Measurements from ENCODE around the gene HIVEP2.
A peak's percentile ranks its signal among the peaks of the same experiment; 100 is the strongest.

Gene HIVEP2

GRCh38 chr6:142903812-142904211 lies 41.2 kb downstream of the HIVEP2 start:
- peak; percentile 24 for DNase-seq (ENCODE audit: low read depth)
- H3K4me3 ChIP-seq (replicated peaks; ENCODE audit: low read depth, low read length), result no peak overlapping the region
- no peak for TF ChIP-seq CTCF (IDR thresholded peaks at IDR 0.05; ENCODE audit: low read length, missing control alignments)

GRCh38 chr6:142902636-142903053 lies 42.3 kb downstream of the HIVEP2 start:
- no peak for TF ChIP-seq CTCF (IDR thresholded peaks at IDR 0.05; ENCODE audit: low read length, missing control alignments)
- peak; percentile 98 for DNase-seq (ENCODE audit: low read depth)
- H3K4me3 ChIP-seq (replicated peaks; ENCODE audit: low read depth, low read length), result peak overlapping the region; percentile 34

GRCh38 chr6:142901611-142902010 lies 43.4 kb downstream of the HIVEP2 start:
- DNase-seq (ENCODE audit: low read depth), result no peak
- TF ChIP-seq CTCF (IDR thresholded peaks at IDR 0.05; ENCODE audit: low read length, missing control alignments), result no peak
- no peak overlapping the region for H3K4me3 ChIP-seq (replicated peaks; ENCODE audit: low read depth, low read length)

GRCh38 chr6:142900227-142900971 lies 44.6 kb downstream of the HIVEP2 start:
- TF ChIP-seq CTCF (IDR thresholded peaks at IDR 0.05; ENCODE audit: low read length, missing control alignments), result no peak
- DNase-seq (ENCODE audit: low read depth), result peak; percentile 30
- no peak overlapping the region for H3K4me3 ChIP-seq (replicated peaks; ENCODE audit: low read depth, low read length)

- TF ChIP-seq CTCF (IDR thresholded peaks at IDR 0.05; ENCODE audit: low read length, missing control alignments), result no peak
- H3K4me3 ChIP-seq (replicated peaks; ENCODE audit: low read depth, low read length), result no peak overlapping the region
- no peak for DNase-seq (ENCODE audit: low read depth)
Measured at GRCh38 chr6:142898927-142899895, 45.8 kb downstream of the HIVEP2 start.

- no peak overlapping the region for H3K4me3 ChIP-seq (replicated peaks; ENCODE audit: low read depth, low read length)
- DNase-seq (ENCODE audit: low read depth), result no peak
- no peak for TF ChIP-seq CTCF (IDR thresholded peaks at IDR 0.05; ENCODE audit: low read length, missing control alignments)
Measured at GRCh38 chr6:142897659-142898058, 47.3 kb downstream of the HIVEP2 start.
